SK-N-SH (cell line): ENCODE measurements around the gene PSMD6. TPM values are rescaled to one million over a fixed set of nuclear protein-coding genes. Genes with fewer than 3 reads are reported as not detected.
A peak's percentile ranks its signal among the peaks of the same experiment; 100 is the strongest.

Experiments
- CTCF ChIA-PET: fragments of 300-600, 350-600 bp; formaldehyde crosslinking; extraction: SDS; loops from one replicate; lab custom pipeline; 2021; lab: Yijun Ruan, JAX
- POLR2A ChIA-PET: fragments of 350-600 bp; sonication (Branson Sonifier 250); formaldehyde crosslinking; extraction: SDS; loops from one replicate; lab custom pipeline; 2020; ENCODE audit warnings: antibody characterized with exemption, inconsistent platforms; lab: Yijun Ruan, JAX
- DNase-seq: peaks from one replicate; pipeline ENCODE4 v3.0.0; 2012
- H2AFZ ChIP-seq: fragments of 200-600 bp; sonication (generic); 2 replicates; pipeline ENCODE4 v1.8.1; 2016; ENCODE audit warnings: antibody characterized with exemption, mild to moderate bottlenecking, low read depth
- H3F3A ChIP-seq: fragments of 200-600 bp; sonication (generic); replicated peaks from 2 replicates; pipeline ENCODE3; 2016; ENCODE audit warnings: antibody characterized with exemption, mild to moderate bottlenecking; ENCODE audit not compliant: insufficient read depth
- H3K27ac ChIP-seq, 2 experiments: fragments of 200-500 bp in 1 of 2; fragments of 200-600 bp in 1 of 2; sonication (Bioruptor generic) in 1 of 2; sonication (generic), shearing (Covaris generic) in 1 of 2; 2 replicates each; pipeline versions ENCODE4 v1.5.1 to v1.6.1; 2014 to 2016; ENCODE audit warnings: low read depth in 2 of 2, inconsistent platforms in 1 of 2, low read length in 1 of 2, mild to moderate bottlenecking in 1 of 2, mixed read lengths in 1 of 2
- H3K27me3 ChIP-seq: fragments of 200-600 bp; sonication (generic), shearing (Covaris generic); 2 replicates; pipeline ENCODE4 v1.6.1; 2016; ENCODE audit warnings: mixed run types; ENCODE audit not compliant: insufficient read depth
- H3K36me3 ChIP-seq, 2 experiments: fragments of 200-500 bp in 1 of 2; fragments of 200-600 bp in 1 of 2; sonication (Bioruptor generic) in 1 of 2; sonication (generic) in 1 of 2; replicated peaks in 1 of 2; 2 replicates each; pipeline versions ENCODE3 to v1.5.1; 2014 to 2016; ENCODE audit warnings: low read length in 1 of 2, mild to moderate bottlenecking in 1 of 2; ENCODE audit not compliant: insufficient read depth in 2 of 2, control insufficient read depth in 1 of 2
- H3K4me1 ChIP-seq, 2 experiments: fragments of 200-500 bp in 1 of 2; fragments of 200-600 bp in 1 of 2; sonication (Bioruptor generic) in 1 of 2; sonication (generic), shearing (Covaris generic) in 1 of 2; 2 replicates each; pipeline versions ENCODE4 v1.5.1 to v1.6.1; 2014 to 2016; ENCODE audit warnings: low read depth in 1 of 2, low read length in 1 of 2, mixed run types in 1 of 2; ENCODE audit not compliant: insufficient read depth in 2 of 2, control insufficient read depth in 1 of 2
- H3K4me2 ChIP-seq: fragments of 200-600 bp; sonication (generic), shearing (Covaris generic); 2 replicates; pipeline ENCODE4 v1.6.1; 2017; ENCODE audit warnings: mixed run types
- H3K4me3 ChIP-seq, 2 experiments: fragments of 200-500 bp in 1 of 2; fragments of 200-600 bp in 1 of 2; sonication (Bioruptor generic) in 1 of 2; sonication (generic), shearing (Covaris generic) in 1 of 2; 2 replicates each; pipeline versions ENCODE4 v1.5.1 to v1.8.1; 2014 to 2016; ENCODE audit warnings: low read depth in 2 of 2, inconsistent platforms in 1 of 2, low read length in 1 of 2, mild to moderate bottlenecking in 1 of 2, mixed read lengths in 1 of 2, moderate library complexity in 1 of 2
- H3K79me2 ChIP-seq: fragments of 200-600 bp; sonication (generic); 2 replicates; pipeline ENCODE4 v1.8.1; 2017; ENCODE audit warnings: mild to moderate bottlenecking; ENCODE audit not compliant: insufficient read depth
- H3K9ac ChIP-seq: fragments of 200-600 bp; sonication (generic); 2 replicates; pipeline ENCODE4 v1.6.1; 2017; ENCODE audit warnings: mixed run types
- H3K9me2 ChIP-seq: fragments of 200-600 bp; sonication (generic); 2 replicates; pipeline ENCODE4 v1.6.1; 2017; ENCODE audit warnings: mixed run types
- H3K9me3 ChIP-seq: fragments of 200-600 bp; sonication (generic); 2 replicates; pipeline ENCODE4 v1.6.1; 2017; ENCODE audit warnings: mixed run types, mild to moderate bottlenecking, moderate library complexity
- H4K20me1 ChIP-seq: fragments of 200-600 bp; sonication (generic); 2 replicates; pipeline ENCODE4 v1.6.1; 2017; ENCODE audit warnings: mild to moderate bottlenecking, mixed run types; ENCODE audit not compliant: insufficient read depth
- CTCF ChIP-seq: fragments of 200-600 bp; sonication (generic); IDR thresholded peaks from 2 replicates; pipeline ENCODE4 v1.6.1; 2017; ENCODE audit warnings: antibody characterized with exemption, mild to moderate bottlenecking, moderate library complexity
- EP300 ChIP-seq, 2 experiments: IDR thresholded peaks; 2 replicates each; pipeline versions ENCODE4 v1.4.0 to v1.6.1; 2012; ENCODE audit warnings: borderline replicate concordance in 1 of 2, low read depth in 1 of 2, low read length in 1 of 2
- GABPA ChIP-seq: IDR thresholded peaks from 2 replicates; pipeline ENCODE4 v1.4.0; 2012; ENCODE audit warnings: low read depth, mild to moderate bottlenecking
- JUND ChIP-seq: IDR thresholded peaks from 2 replicates; pipeline ENCODE4 v1.4.0; 2012
- MEF2A ChIP-seq: IDR thresholded peaks from 2 replicates; pipeline ENCODE4 v1.4.0; 2012; ENCODE audit warnings: low read depth, borderline replicate concordance
- RAD21 ChIP-seq: IDR thresholded peaks from 2 replicates; pipeline ENCODE4 v1.6.1; 2012; ENCODE audit warnings: mild to moderate bottlenecking, low read length
- RCOR1 ChIP-seq: fragments of 150-350 bp; IDR thresholded peaks from 2 replicates; pipeline ENCODE4 v1.6.1; 2017; ENCODE audit warnings: antibody characterized with exemption, low read length
- USF2 ChIP-seq: fragments of 150-350 bp; IDR thresholded peaks from 2 replicates; pipeline ENCODE4 v1.6.1; 2017; ENCODE audit warnings: antibody characterized with exemption, low read length, low read depth, borderline replicate concordance
- WGBS: methylation state at CpG from one replicate; pipeline ENCODE4 v1.1.6; 2017; ENCODE audit warnings: low lambda C conversion rate; 5-methylcytosine and 5-hydroxymethylcytosine counted together
- polyA plus RNA-seq, 3 experiments: library from polyadenylated mRNA; depleted of rRNA; stranded (reverse); fragments of >200 nt; gene quantifications; 2 replicates each; pipeline ENCODE4 v1.2.3, GENCODE V29; 2012
- TF ChIP-seq, protein P1 (sequence below): IDR thresholded peaks from 2 replicates; pipeline ENCODE4; 2012

Gene PSMD6
- polyA plus RNA-seq, 1 of the 3 experiments (the other 2 are of a cell fraction), result 90.3 TPM

- WGBS, result 59% methylated on average over 4 of the region's 4 CpGs
- no peaks in the 10 kb centered on the region for H3K36me3 ChIP-seq
- no peak overlapping the region for H3K27ac ChIP-seq
- H3K9me3 ChIP-seq, result no peaks in the 10 kb centered on the region
- TF ChIP-seq RAD21 (no peak), RCOR1 (no peak), CTCF (no peak), GABPA (no peak), MEF2A (no peak)
- TF ChIP-seq, protein P1, sequence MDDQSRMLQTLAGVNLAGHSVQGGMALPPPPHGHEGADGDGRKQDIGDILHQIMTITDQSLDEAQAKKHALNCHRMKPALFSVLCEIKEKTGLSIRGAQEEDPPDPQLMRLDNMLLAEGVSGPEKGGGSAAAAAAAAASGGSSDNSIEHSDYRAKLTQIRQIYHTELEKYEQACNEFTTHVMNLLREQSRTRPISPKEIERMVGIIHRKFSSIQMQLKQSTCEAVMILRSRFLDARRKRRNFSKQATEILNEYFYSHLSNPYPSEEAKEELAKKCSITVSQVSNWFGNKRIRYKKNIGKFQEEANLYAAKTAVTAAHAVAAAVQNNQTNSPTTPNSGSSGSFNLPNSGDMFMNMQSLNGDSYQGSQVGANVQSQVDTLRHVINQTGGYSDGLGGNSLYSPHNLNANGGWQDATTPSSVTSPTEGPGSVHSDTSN, result peak; percentile 17; the same call in 1 of the 2 replicates
- TF ChIP-seq, all 33 proteins: peak for 1
- Histone ChIP-seq H4K20me1 (no peaks in the 10 kb centered on the region), H3K9me2 (no peaks in the 10 kb centered on the region), H3K9ac (no peak overlapping the region), H3K4me1 (peaks cover 6 to 9% of the 10 kb centered on the region in 2 experiments; a peak in 3 of 4 replicates), H3K4me3 (no peak overlapping the region), H3K79me2 (no peaks in the 10 kb centered on the region), H3F3A (no peaks in the 10 kb centered on the region), H3K4me2 (no peak overlapping the region), H2AFZ (no peak overlapping the region), H3K27me3 (no peaks in the 10 kb centered on the region)
- no peak for DNase-seq
- POLR2A ChIA-PET, result no interaction called here
- CTCF ChIA-PET, result interaction anchor here (0.6 to 1.2 kb wide), 2 partner anchors 28 to 340 kb away, joined by 3 read pairs; no protein-coding TSS in a partner anchor
Observed at GRCh38 chr3:64058566-64058965, 35.3 kb upstream of the PSMD6 start.

DNA sequence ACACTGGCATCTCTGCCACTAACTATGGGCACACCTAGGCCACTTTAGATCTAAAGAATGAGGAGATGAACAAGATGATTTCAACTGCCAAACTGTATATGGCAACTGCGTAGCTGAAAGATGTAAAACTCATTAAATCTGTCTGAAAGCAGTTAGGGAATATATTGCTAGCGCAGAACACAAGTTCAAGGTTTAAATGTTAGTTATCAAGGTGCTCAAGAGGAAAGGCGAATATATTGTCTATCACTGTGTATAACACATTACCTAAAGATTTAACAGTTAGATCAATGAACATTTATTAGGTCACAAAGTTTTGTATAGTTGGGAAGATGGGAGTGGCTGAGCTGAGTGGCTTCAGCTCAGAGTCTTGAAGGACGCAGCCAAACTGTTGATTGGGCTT is 33.9 kb upstream of the PSMD6 start:
- no peak overlapping the region for H3K4me2 ChIP-seq
- H3F3A ChIP-seq, result no peaks in the 10 kb centered on the region
- H2AFZ ChIP-seq, result no peak overlapping the region
- peaks cover 6 to 12% of the 10 kb centered on the region in 2 experiments; a peak in 3 of 4 replicates for H3K4me1 ChIP-seq
- H3K4me3 ChIP-seq, result no peak overlapping the region
- peak overlapping the region in 1 of 2 experiments; percentile 39; a peak in 2 of 4 replicates for H3K27ac ChIP-seq
- TF ChIP-seq USF2 (no peak), EP300 (IDR thresholded peaks at IDR 0.05; ENCODE audit: borderline replicate concordance in 1 of 2, low read depth in 1 of 2, low read length in 1 of 2) (no peak), JUND (no peak), MEF2A (no peak)
- ChIA-PET CTCF (no interaction called here), POLR2A (no interaction called here)
- no peaks in the 10 kb centered on the region for H3K9me2 ChIP-seq
- DNase-seq, result no peak
- WGBS, result 89% methylated on average over 4 of the region's 4 CpGs
- H3K79me2 ChIP-seq, result no peaks in the 10 kb centered on the region
- H3K27me3 ChIP-seq, result no peaks in the 10 kb centered on the region
- no peaks in the 10 kb centered on the region for H4K20me1 ChIP-seq
- H3K36me3 ChIP-seq, result no peaks in the 10 kb centered on the region
- no peak overlapping the region for H3K9ac ChIP-seq
- no peaks in the 10 kb centered on the region for H3K9me3 ChIP-seq
